HG03095 (cell line): ENCODE data around the gene DAB2IP.
"Not testable (repeated sequence)": the region's sequence is repeated elsewhere in the genome, so short reads cannot be mapped to it uniquely, and the experiment has no call there.

Experiments
- ATAC-seq: cut with Tn5 transposase; IDR thresholded peaks from one replicate; pipeline ENCODE4 v1.9.1; 2021; ENCODE audit warnings: moderate library complexity; ENCODE audit not compliant: unreplicated experiment

Gene DAB2IP

DNA sequence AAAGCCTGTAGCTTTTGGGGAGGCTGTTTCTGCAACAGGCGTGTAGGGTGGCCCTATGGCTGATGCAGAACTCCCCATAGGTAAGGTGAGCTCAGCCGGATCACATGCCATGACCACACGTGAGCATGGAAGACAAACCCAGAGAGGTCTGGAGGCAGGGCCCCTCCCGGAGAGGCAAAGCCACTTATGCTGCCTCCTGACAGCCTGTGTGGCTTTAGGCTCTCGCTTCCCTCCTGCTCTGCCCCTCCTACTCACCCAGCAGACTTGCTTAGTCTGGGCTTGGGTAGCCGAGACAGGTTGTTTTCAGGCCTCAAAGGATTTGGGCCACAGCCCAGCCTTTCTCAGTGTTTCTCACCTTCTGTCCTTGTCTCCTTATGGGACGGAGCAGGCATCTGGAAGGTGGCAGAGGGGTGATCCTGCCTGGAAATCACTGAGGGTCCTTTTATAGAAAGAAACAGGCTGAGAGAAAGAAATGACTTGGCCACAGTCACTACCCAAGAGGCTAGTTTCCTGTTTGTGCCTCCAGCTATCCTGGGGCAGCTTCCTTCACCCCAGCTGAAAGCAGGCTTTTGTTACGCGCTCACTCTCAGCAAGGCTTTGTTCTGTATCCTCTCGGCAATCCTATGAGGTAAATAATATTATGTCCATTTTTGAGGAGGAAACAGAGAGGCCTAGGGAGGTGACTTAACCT, 89.9 kb downstream of the DAB2IP start:
- no peak for ATAC-seq

DNA sequence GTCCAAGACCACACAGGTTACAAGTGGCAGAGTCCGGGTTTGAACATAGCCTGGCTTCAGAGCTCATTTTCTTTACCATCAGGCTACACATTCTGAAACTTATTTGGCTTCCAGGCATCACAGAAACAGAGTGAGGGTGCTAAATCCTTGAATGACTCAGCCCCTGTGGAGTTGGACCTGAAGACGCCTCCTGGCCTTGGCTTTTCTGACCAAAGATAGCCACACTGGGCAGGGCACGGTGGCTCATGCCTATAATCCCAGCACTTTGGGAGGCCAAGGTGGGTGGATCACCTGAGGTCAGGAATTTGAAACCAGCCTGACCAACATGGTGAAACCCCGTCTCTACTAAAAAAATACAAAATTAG, 90.5 kb downstream of the DAB2IP start:
- not testable (repeated sequence) for ATAC-seq

DNA sequence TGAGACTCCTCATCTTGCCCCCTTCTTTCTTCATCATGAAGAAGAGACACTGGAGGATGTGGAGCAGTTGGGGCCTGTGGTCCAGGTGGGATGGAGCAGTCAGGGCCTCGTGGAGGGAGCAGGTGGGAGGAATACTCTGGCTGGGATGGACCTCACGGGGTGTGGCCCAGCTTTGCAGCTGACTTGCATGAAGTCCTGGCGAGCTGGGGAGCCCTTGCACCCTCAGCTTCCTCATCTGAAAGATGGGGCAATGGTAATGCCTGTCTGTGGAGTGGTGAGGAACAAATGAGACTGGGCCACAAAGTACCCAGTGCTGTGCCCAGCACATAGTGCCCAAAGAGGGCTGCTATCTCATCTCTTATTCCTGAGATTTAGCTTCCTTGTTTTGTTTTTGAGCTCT, 91.5 kb downstream of the DAB2IP start:
- ATAC-seq: no peak

DNA sequence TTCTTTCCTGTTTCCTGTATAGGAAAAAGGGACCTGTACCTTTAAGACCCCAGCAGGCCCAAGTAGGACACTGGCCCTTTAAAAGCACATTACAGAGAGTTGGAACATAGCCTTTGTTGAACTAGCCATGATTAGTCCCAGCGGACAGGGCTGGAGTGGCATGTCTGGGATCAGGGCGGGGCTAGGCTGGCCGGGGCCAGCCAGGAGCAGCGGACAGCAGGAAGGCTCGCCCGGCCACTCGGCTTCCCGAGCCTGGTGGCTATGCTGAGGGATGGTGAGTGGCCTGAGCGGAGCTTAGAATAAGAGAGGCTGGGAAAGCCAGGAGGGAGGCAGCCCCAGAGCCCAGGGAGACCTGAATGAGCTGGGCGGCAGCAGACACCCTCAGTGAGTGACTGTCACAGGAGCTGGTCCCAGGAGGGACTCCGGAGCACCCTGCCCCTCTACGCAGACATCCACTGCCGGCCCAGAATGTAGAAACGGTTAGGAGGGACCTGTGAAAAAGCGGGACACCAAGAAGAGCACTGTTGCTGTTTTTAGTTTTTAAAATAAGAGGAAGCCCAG, 92.1 kb downstream of the DAB2IP start:
- no peak for ATAC-seq

DNA sequence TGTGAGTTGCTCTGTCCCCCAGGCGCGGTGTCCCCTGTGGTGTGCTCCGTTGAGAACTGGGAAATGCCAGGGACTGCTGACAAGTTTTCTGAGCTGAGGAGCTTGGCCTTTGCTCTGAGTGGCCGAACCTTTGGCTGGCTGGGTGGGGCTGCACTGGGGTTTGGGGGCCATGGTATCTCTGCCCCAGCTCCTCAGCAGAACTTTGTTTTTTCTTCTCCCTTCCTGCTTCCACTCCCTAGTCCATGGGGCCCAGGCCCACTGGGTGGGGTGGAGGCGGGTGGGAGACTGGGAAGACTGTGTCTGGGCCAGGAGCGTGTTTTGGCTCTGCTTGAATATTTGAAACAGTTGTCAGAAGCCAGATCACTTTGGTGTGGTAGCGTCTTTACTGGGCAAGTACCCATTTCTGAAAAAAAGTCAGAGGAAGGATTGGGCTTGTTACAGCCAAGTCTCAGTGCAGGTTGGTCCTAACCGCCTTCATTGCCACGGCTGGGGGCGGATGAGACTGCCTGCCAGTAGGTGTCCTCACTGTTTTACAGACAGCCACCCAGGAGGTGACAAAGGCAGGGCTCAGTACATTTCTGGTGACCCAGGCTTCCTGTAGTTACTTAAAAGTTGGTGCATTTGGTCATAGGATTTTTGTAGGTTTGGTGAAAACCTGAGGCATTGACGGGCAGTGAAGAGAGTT, 92.7 kb downstream of the DAB2IP start:
- ATAC-seq: no peak

DNA sequence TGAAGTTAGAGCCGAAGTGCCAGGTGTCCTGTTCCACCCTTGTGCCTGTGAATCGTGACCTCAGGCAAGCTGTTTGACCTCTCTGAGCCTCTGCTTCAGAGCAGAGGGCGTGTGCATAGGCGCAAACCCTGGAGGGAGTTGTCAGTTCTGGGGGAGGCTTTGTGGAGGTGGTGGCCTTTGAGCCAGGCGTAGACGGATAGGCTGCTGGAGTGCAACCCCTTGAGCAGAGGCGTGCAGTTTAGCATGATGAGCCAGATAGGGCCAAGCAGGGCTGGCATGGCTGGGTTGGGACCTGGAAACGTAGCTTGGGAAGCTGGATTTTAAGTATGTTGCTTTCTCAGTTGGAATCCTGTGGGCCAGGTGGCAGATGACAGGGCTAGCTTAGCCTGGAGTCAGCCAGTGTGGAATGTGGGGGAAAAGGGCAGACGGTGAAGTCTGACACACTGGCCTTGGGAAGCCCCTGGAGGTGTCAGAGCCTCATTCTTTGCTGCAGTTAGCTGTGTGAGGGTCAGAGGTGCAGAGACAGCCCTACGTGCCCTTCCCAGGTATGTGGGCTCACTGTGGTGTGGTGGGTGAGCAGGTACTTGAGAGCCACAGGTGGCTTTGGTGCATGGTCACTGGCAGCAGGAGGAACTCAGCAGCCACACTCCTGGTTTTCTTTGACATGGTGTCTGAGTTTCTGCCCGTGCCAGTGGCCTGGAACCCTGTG, 93.4 kb downstream of the DAB2IP start:
- ATAC-seq: no peak

DNA sequence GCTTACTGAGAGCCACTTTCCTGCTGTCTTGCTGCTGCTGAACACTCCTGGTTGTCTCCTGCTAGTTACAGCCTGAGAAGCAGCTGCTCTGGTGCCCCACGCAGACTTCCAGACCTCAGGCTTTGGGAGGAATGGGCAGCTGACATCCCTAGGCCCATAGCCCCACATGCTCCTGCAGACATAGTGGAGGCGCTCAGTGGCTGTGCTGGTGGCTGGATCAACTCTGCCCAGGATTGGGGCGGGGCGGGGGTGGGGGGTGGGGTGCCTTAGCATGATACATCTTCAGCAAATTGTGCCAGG, 93.9 kb downstream of the DAB2IP start:
- ATAC-seq: no peak

DNA sequence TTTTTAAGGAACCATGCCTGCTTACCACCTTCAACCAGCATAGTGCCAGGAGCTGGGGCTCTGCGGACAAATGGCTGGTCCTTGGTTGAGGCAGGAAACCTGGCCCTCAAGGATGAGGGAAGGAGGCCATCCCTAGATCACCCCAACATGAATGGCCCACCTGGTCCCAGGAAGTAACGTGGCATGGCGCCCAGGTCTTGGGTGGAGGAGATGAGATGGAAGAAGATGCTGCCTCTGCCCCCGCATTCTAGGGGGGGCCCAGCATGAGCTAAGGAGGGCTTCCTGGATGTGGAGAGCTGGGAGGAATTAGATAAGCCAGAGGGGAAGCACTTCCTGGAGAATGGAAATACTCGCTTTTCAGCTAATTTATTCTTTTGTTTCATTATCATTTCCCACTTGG, 95.0 kb downstream of the DAB2IP start:
- no peak for ATAC-seq

DNA sequence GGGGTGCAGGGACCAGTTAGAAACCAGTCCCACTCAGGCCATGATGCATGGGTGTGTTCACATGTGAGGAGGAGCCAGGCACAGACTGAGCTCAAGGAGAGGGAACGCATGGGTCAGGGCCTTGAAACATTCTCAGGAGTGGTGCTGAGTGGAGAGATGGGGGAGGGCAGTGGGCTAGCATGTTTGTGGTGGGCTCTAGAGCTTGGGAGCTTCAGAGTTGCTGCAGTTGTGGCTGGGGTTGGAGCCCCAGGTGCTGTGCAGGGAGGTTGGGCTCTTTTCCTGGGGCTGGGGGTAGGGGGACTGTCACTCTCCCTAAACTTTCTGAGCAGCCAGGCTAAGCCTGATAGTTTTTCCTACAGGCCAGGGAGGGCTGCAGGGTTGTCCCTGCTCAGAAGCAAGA, 95.4 kb downstream of the DAB2IP start:
- ATAC-seq: no peak

DNA sequence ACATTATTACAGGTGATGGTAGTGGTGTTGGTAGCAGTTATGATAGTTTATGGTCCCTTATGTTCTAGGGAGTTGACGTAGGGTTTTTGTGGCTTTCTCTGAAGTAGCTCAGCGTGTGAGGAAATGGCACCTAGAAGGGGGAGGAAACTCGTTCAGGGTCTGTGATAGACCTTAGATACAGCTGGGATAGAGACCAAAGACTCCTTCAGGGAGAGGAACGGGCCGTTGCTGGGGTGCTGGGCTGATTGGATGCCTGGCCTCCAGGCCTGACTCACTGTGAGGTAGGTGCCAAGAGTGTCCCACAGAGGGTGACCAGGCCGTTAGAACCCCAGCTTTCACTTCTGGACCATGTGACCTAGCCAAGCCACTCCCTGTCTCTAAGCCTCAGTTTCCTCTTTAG, 96.6 kb downstream of the DAB2IP start:
- no peak for ATAC-seq

DNA sequence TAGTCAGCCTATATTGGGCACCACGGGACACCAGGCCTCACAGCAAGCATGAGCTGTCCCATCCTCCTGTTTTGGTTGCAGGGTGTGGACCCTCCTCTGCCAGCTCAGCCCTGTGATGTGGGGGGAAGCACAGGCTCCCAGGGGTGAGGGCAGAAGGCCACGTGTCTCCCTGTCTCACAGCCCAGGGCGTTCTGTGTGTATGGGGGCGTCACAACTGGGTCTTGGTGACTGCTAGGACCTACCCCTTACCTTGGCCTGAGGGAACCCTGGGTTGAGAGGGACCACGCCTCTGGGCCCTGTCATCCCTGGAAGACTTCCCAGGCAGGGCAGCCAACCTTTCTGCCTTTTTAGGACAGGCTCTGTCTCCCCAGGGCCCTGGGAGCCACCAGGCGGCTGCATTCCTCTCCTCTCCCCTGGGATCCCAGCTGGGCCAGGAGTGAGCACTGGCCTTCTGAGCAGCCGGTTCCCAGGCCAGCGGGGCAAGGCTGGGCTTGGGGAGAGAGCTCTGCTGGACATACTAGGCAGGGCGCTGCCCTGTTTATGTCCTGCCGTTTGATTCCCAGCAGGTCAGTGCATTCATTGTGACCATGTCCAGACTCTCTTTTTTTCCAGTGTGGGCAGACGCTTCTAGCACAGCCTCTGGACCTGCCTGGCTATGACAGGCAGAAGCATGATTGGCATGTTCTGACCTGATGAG, 97.4 kb downstream of the DAB2IP start:
- no peak for ATAC-seq

DNA sequence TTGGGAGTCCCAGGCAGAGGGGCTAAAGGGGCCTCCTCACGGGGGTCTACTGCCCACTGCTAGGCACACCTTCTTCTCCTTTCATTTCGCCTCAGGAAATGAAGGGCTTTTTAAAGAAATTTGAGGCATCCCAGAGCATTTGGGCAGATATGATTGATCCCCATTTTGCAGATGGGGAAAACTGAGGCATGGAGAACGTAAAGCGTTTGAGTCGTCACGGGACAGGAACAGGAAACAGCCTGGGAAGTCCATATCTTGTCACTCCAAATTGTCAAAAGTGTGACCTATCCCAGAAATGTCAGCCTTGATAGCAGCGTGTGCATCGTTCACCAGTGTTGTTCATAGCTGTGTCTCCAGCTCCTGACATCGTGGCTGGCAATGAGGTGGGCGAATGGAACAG, 98.2 kb downstream of the DAB2IP start:
- ATAC-seq: no peak

DNA sequence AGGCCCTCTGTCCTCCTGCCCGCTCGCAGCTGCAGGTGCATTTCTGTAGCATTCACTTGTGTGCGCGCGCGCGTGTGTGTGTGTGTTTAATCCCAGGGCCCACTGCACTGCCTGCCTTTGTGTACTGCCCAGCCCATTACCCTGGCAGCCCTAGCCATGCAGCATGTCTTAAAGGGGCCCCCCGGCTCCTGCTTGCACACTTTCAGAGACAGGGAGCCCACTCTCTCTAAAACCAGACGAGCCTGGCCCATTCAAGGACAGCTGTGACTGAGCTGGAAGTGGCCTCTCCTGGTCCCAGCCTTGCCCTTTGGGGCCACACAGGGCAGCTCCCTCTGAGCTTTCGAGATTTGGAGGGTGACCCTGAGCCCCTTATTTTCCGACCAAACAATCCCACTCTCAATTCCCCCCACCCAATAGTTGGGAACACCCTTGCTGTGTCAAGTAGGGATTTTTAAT, 98.9 kb downstream of the DAB2IP start:
- no peak for ATAC-seq

DNA sequence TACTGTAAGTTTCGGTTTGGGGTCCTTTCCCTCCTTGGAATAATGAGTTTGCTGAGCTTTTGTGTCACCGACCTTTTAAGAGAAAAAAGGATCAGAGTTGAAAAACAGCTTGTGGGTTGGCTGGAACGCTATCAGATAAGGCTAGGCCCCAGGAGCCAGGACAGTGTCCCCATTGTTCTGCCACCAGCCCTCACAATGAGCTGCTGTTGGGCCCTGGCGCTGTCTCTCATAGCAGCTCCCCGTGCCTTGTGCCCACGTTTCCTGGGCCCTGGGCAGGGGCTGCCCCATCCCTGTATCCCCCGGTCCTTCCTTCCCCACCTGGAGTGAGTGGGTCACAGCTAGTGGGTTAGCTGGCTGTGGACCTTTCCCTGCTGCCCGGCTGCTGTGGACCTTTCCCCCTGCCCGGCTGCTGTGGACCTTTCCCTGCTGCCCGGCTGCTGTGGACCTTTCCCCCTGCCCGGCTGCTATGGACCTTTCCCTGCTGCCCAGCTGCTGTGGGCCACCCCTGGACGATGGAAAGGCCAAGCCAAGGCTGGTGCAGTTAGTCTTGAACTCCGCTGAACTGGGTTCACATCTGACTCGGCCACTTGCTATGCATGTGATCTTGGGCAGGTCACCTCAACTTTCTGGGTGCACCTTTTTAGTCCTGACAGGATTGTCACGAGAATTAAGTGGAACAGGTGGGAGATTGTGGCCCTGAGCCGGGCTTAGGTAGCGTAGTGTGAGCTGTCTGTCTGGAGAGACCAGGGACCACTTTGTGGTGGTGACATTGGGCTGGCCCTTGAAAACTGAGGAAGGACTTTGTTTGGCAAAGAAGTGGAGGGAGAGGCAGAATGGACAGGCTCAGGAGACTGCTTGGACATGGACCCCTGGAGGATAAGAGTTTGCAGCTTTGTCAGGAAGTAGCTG, 99.5 kb downstream of the DAB2IP start:
- no peak for ATAC-seq

DNA sequence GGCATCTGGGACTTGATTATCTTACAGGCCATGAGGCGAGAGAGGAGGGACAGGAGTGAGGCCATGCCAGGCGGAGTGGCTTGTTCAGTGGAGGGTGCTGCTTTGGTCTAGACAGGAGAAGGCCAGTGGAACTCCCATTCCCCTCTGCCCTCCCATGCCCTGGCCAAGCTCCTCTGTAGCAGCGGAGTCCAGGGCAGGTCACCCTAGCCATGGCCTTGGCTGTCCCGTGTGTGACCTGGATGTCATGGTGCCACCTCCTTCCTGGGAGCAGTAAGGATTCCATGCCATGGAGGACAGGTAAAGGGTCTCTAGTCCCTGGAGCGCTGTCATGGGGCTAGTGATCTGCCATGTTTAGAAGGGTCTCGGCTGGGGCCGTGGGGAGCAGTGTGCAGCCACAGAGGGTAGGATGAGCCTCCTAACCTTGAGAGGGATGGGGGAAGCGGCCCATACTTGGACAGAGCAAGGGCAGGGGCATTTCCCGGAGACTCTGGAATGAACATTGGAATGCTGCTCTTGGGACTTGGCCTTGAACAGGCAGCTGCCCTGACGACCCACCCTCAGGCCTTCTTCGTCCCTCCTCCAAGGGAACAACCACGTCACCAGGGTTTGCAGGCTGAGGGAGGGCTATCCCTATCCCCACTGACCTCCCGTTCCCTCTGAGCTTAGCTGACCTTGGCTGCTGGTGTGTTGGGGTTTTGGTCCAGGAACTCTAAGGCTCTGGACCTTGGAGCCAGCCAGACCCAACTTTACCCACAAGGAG, 100.4 kb downstream of the DAB2IP start:
- ATAC-seq: no peak

DNA sequence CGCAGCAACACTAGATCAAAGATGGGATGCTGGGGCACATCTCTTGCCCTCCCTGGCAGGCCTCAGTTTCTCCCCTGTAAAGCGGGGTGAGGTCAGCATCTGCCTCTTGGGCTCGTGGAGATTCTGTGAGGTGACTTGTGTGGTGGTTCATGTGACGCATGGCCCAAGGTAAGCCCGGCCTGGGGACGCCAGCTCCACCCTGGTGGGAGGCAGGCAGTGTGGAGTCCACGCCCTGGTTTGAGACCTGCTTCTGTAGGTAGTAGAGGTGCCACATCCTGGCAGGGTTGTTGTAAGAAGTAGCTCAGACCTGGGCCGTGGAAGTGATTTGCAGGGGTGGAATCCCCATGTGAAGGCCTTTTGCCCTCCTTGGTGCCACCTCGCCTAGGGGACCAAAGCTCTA, 101.5 kb downstream of the DAB2IP start:
- ATAC-seq: no peak

DNA sequence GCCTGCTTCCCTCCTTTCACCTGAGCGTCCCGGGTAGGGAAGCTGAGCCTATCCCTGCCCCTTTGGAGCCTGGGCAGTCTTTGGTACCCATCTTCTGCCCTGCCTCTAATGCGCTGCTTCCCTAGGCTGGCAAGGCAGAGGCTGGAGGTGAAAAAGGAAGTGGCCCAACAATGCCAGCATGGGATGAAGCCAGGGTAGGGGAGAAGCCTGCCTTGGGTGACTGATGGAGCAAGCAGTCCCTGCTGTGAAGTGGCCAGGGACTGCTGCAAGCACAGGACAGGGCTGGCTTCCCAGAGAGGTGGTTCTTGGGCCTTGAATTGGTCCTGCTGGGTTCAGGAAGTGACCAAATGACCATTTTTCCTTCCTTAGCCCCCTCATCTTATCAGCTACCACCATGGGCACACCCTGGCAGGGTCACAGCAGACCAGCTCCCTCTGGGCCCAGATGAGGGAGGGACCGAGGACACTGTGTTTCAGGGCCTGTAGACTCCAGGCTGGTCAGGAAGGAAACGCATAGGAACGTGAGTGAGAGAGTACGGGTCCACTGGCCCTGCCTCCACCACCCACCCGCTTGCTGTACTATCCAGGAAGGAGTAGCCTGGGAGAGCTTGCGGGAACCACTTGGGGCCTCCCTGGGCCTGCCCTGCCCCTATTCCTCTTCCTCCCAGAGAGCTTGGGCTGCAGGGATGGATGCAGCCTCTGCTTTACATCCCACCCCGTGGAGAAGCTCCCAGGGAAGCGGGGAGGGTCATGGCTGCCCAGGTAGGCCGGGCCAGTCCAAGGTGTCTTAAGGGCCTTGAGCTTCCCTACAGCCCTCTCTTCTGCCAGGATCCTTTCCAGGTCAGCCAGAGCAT, 102.6 kb downstream of the DAB2IP start:
- ATAC-seq: no peak

DNA sequence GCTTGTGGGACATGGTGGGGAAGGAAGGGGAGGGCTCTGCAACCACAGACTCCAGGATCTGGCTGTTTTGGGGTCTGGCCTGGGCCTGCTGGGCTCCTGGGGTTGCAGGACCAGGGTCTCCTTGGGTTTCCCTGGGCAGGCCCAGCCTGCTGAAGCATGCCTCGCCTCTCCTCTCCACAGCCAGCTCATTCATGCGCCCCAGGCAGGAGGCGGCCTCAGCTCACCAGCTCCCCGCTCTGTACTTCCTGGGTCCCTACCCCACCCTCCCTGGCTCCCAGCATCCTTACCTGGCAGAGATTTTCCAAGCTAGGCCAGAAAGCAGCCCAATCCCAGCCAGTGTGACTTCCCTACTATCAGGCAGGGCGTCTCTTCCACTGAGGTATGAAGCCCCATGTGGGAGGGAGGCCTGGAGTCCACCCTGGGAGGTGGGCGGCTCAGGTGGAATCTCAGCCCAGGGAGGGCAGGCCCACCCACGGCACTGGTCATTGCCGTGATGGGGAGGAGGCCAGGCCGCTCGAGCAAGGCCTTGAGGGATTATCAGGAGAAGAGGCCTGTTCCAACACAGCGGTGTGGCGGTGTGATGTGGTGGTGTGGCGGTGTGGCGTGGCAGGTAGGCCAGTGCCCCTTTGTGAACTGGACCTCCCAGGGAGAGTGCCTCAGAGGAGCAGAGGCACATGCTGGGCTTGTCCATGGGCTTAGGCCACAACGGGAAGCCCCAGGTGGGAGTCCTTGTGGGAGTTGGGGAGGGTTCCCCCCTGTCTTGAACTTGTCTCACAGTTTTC, 103.4 kb downstream of the DAB2IP start:
- ATAC-seq: no peak
